Thyroid gland (tissue), 4 donors: ENCODE measurements around the gene POLG. TPM values are rescaled to one million over a fixed set of nuclear protein-coding genes. Genes with fewer than 3 reads are reported as not detected.

Experiments
- DNase-seq, 2 donors: peaks; one replicate each; pipeline ENCODE4 v3.0.0-alpha.2; 2019
- H3K27ac ChIP-seq, 3 donors: fragments of 200-600 bp; sonication (generic); 1 replicate in 2 of 3; 2 replicates in 1 of 3; pipeline ENCODE4 v1.5.1; 2016 to 2019; ENCODE audit warnings: mild to moderate bottlenecking in 1 of 3, moderate library complexity in 1 of 3
- H3K27me3 ChIP-seq: fragments of 200-600 bp; sonication (generic); one replicate; pipeline ENCODE4 v1.5.1; 2019
- H3K36me3 ChIP-seq, 2 donors: fragments of 200-600 bp; sonication (generic); one replicate each; pipeline ENCODE4 v1.5.1; 2016 to 2019
- H3K4me1 ChIP-seq, 2 donors: fragments of 200-600 bp; sonication (generic); one replicate each; pipeline ENCODE4 v1.5.1; 2017 to 2019
- H3K4me3 ChIP-seq, 3 donors: fragments of 200-600 bp; sonication (generic); replicated peaks in 1 of 3; 1 replicate in 2 of 3; 2 replicates in 1 of 3; pipeline ENCODE4 v1.5.1; 2016; ENCODE audit warnings: mild to moderate bottlenecking in 1 of 3
- H3K9me3 ChIP-seq: fragments of 200-600 bp; sonication (generic); one replicate; pipeline ENCODE4 v1.5.1; 2017
- POLR2A ChIP-seq, 2 donors: fragments of 450-650 bp; IDR thresholded peaks; one replicate each; pipeline ENCODE4 v1.6.1; 2017; ENCODE audit warnings: antibody characterized with exemption in 2 of 2, mild to moderate bottlenecking in 2 of 2, moderate library complexity in 1 of 2
- WGBS, 2 donors: methylation state at CpG; one replicate each; pipeline ENCODE4 v1.1.5; 2017; 5-methylcytosine and 5-hydroxymethylcytosine counted together
- intact Hi-C: fragments of 100-400 bp; cut with DNase I; formaldehyde crosslinking; loops from one replicate; pipeline ENCODE4 v1.15.1; 2023
- total RNA-seq, 4 donors: library from RNA; depleted of rRNA; stranded (reverse); fragments of >200 nt; gene quantifications; one replicate each; pipeline ENCODE4 v1.2.3, GENCODE V29; 2016
- TF ChIP-seq, protein P1 (sequence below), 6 experiments: fragments of 200-600 bp in 3 of 6; fragments of 450-650 bp in 3 of 6; sonication (generic) in 3 of 6; IDR thresholded peaks; one replicate each; pipeline ENCODE4 v1.5.1; 2016 to 2019; ENCODE audit warnings: antibody characterized with exemption in 6 of 6, mild to moderate bottlenecking in 2 of 6, inconsistent platforms in 1 of 6, moderate library complexity in 1 of 6

The POLG gene
- total RNA-seq, 4 donors from 2014 or later: 31.2 to 78.8 (median 61.0) TPM

DNA sequence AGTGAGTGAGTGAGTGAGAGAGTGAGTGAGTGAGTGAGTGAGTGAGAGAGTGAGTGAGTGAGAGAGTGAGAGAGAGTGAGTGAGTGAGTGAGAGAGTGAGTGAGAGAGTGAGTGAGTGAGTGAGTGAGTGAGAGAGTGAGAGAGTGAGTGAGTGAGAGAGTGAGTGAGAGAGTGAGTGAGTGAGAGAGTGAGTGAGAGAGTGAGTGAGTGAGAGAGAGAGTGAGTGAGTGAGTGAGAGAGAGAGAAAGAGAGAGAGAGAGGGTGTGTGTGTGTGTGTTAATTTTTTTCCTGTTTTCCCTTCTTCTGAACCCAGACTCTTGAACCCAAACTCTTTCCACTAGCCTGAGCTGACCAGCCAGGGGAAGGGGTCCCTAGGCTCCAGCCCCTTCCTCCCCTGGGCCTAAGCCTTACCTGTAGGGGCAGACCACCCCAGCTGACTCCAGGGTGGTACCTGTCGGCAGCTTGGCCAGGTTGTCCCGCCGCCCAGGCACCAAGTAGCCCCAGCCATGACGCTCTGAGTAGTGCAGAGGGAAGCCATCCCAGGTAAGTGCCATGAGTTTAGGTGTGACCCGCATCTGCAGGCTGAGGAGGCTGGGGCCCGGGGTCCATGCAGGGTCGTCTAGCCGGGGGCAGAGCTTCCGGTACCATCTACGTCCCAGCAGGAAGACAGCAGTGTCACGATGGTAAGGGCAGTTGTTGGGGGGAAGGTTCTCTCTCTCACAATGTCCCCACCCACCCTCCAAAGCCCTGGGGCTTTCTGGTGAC is 9.4 kb downstream of the POLG start:
- H3K9me3 ChIP-seq: no peaks in the 10 kb centered on the region
- no peak for TF ChIP-seq POLR2A (IDR thresholded peaks at IDR 0.05)
- TF ChIP-seq, protein P1, sequence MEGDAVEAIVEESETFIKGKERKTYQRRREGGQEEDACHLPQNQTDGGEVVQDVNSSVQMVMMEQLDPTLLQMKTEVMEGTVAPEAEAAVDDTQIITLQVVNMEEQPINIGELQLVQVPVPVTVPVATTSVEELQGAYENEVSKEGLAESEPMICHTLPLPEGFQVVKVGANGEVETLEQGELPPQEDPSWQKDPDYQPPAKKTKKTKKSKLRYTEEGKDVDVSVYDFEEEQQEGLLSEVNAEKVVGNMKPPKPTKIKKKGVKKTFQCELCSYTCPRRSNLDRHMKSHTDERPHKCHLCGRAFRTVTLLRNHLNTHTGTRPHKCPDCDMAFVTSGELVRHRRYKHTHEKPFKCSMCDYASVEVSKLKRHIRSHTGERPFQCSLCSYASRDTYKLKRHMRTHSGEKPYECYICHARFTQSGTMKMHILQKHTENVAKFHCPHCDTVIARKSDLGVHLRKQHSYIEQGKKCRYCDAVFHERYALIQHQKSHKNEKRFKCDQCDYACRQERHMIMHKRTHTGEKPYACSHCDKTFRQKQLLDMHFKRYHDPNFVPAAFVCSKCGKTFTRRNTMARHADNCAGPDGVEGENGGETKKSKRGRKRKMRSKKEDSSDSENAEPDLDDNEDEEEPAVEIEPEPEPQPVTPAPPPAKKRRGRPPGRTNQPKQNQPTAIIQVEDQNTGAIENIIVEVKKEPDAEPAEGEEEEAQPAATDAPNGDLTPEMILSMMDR (IDR thresholded peaks at IDR 0.05): no peak
- intact Hi-C loops: no loop called here
- no peaks in the 10 kb centered on the region for H3K4me1 ChIP-seq
- peaks cover 92 to 97% of the 10 kb centered on the region in 2 donors for H3K36me3 ChIP-seq
- no peak overlapping the region for H3K27ac ChIP-seq
- 89 to 98% methylated on average over 11 of the region's 11 CpGs for WGBS, 2 donors
- H3K4me3 ChIP-seq: no peak overlapping the region
- no peak for DNase-seq
- H3K27me3 ChIP-seq: no peaks in the 10 kb centered on the region

DNA sequence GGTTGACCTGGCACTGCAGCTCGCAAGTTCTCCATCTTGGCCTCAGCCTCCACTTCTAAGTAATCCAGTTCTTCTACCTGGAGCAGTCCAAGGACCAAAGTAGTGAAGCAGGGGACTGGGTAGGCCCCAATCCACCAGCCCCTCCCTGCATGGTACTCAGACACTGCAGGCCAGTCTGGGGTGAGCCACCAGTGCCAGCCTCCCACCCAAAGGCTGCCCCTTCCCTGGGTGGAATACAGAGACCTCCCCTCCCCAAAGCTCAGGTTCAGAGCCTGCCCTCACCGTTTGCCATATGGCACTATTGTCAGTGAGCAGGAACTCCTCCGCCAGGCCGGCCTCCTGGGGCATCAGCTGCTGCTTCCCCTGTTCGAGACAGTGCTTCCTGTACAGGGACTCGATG is 10.8 kb downstream of the POLG start:
- no peak for TF ChIP-seq POLR2A (IDR thresholded peaks at IDR 0.05)
- TF ChIP-seq, protein P1 (IDR thresholded peaks at IDR 0.05): no peak
- Histone ChIP-seq H3K27me3 (no peaks in the 10 kb centered on the region), H3K4me3 (no peak overlapping the region), H3K27ac (no peak overlapping the region), H3K36me3 (peaks cover 89 to 97% of the 10 kb centered on the region in 2 donors), H3K9me3 (no peaks in the 10 kb centered on the region), H3K4me1 (no peaks in the 10 kb centered on the region)
- WGBS, 2 donors: 84 to 91% methylated on average over 6 of the region's 6 CpGs
- intact Hi-C loops: no loop called here
- DNase-seq: no peak

DNA sequence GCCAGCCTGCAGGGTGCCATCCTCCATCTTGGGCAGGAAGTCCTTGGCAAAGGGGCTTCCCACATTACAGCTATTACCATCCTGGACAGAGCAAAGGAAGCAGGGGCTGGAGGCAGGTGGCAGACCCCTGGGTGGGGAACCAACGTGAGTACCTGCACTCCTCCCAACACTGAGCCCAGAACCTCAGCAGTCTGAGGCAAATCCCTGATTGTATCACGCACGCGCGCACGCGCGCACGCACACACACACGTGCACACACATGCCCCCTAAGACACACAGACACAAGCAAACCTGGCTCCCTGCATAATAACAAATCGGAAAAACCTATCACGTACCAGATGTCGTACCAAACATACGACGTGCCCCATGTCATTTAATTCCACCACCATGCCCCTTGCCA is 11.8 kb downstream of the POLG start:
- H3K4me1 ChIP-seq: no peaks in the 10 kb centered on the region
- peaks cover 88 to 97% of the 10 kb centered on the region in 2 donors for H3K36me3 ChIP-seq
- H3K4me3 ChIP-seq: no peak overlapping the region
- no peak overlapping the region for H3K27ac ChIP-seq
- WGBS, 2 donors: 93 to 94% methylated on average over 15 of the region's 15 CpGs
- no peak for DNase-seq
- no peaks in the 10 kb centered on the region for H3K27me3 ChIP-seq
- no peaks in the 10 kb centered on the region for H3K9me3 ChIP-seq
- intact Hi-C loops: no loop called here
- no peak for TF ChIP-seq POLR2A (IDR thresholded peaks at IDR 0.05)
- TF ChIP-seq, protein P1 (IDR thresholded peaks at IDR 0.05): no peak

DNA sequence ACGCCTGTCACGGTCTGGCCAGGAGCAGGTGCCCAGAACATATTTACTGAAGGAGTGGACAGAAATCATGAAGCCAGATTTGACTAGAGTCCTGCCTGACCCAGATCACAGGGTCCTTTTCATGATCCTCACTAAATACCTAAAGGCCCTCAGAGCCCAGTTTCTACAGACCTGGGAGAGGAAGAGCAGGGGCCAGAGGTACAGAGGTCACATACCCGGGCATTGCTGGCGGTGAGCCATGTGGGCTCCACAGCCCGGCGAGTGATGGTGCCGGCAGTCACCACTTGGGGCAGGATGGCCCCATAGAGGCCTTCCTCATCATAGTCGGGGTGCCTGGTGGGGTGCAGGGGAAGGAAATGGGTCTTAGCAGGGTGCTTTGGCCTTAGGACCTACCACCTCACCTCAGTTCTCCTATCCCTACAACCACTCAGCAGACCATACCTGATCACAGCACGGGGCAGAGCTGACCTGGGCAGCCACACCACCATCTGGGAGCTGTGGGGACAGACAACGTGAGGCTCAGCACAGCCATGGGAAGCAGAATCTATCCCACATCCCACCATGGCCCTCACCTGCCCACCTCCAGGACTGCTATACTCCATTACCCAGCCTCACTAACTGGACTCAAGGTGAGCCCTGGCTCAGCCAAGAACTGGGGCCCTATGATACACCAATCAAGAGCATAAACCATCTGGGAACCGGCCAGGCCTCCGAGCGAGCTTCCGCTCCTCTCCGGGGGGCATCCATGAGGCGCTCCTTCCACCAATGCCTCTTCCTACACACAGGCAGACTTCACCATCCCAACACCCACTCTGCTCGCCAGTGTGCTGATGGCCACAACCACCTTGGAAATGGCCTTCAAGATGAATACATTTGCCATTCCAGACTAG is 12.9 kb downstream of the POLG start:
- H3K36me3 ChIP-seq: peaks cover 93 to 98% of the 10 kb centered on the region in 2 donors
- H3K27me3 ChIP-seq: no peaks in the 10 kb centered on the region
- intact Hi-C loops: no loop called here
- WGBS, 2 donors: 89% methylated on average over 16 to 17 of the region's 17 CpGs
- TF ChIP-seq POLR2A (IDR thresholded peaks at IDR 0.05): no peak
- TF ChIP-seq, protein P1 (IDR thresholded peaks at IDR 0.05): no peak
- no peak overlapping the region for H3K4me3 ChIP-seq
- H3K4me1 ChIP-seq: no peaks in the 10 kb centered on the region
- H3K27ac ChIP-seq: no peak overlapping the region
- DNase-seq: no peak
- no peaks in the 10 kb centered on the region for H3K9me3 ChIP-seq

DNA sequence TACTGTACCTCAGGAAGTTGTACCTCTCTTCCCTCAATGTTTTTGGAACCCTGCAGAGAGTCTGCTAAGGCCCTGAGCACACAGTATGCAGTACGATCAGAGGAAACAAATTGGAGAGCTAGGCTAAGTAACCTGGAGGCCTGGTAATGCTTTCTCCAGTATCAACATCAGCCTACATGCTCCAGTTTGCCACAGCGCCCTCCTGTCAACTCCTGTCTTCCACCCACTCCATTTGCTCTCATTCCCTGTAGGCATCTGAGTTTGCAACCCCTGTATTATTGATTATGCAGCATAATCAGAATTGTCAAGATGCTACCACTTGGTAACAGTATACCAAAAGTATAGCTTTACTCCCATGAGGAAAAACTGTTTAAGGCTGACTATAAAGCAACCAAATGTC is 14.4 kb downstream of the POLG start:
- no peak overlapping the region for H3K27ac ChIP-seq
- TF ChIP-seq POLR2A (IDR thresholded peaks at IDR 0.05): no peak
- TF ChIP-seq, protein P1 (IDR thresholded peaks at IDR 0.05): no peak
- H3K36me3 ChIP-seq: peaks cover 92 to 98% of the 10 kb centered on the region in 2 donors
- WGBS, 2 donors: 92 to 98% methylated on average over 2 of the region's 2 CpGs
- no peak overlapping the region for H3K4me3 ChIP-seq
- no peaks in the 10 kb centered on the region for H3K4me1 ChIP-seq
- no peak for DNase-seq
- intact Hi-C loops: no loop called here
- no peaks in the 10 kb centered on the region for H3K27me3 ChIP-seq
- no peaks in the 10 kb centered on the region for H3K9me3 ChIP-seq
